ENCODE results near the gene BCL11A. TPM values are rescaled to one million over a fixed set of nuclear protein-coding genes. Genes with fewer than 3 reads are reported as not detected.
A peak's percentile ranks its signal among the peaks of the same experiment; 100 is the strongest.

Gene BCL11A
- total RNA-seq, 1 experiment from 2014 or later = 0.29 TPM

GRCh38 chr2:60585276-60585675 lies 31.8 kb upstream of the BCL11A start:
- Histone ChIP-seq H3K9me3 (no peaks in the 10 kb centered on the region), H3K4me1 (no peaks in the 10 kb centered on the region), H3K36me3 (ENCODE audit: control insufficient read depth, insufficient read depth, low read length) (no peaks in the 10 kb centered on the region), H3K27me3 (replicated peaks; ENCODE audit: control insufficient read depth, insufficient read depth, low read length) (no peaks in the 10 kb centered on the region; the same call in 1 of the 2 replicates), H3K4me3 (ENCODE audit: low read depth, low read length) (no peak overlapping the region)
- Mint-ChIP-seq H3K9me3 (ENCODE audit: unreplicated experiment) (no peaks in the 10 kb centered on the region), H3K4me1 (ENCODE audit: low read depth, unreplicated experiment) (no peaks in the 10 kb centered on the region), H3K4me3 (ENCODE audit: unreplicated experiment) (no peak overlapping the region), H3K36me3 (ENCODE audit: insufficient read depth, unreplicated experiment) (no peaks in the 10 kb centered on the region), H3K27me3 (ENCODE audit: insufficient read depth, unreplicated experiment) (peaks cover 25% of the 10 kb centered on the region), H3K27ac (ENCODE audit: unreplicated experiment) (no peak overlapping the region)
- intact Hi-C loops (cut with micrococcal nuclease; ENCODE audit: unreplicated experiment) = no loop called here
- POLR2A ChIA-PET = no interaction called here
- no peak for DNase-seq
- no peak for TF ChIP-seq CTCF (IDR thresholded peaks at IDR 0.05; ENCODE audit: insufficient read depth in 1 of 2, low read depth in 1 of 2, low read length in 1 of 2, severe bottlenecking in 1 of 2, unreplicated experiment in 1 of 2)
- CTCF ChIA-PET = no interaction called here
- BruUV-seq (replicated peaks) = no TSS peak

DNA sequence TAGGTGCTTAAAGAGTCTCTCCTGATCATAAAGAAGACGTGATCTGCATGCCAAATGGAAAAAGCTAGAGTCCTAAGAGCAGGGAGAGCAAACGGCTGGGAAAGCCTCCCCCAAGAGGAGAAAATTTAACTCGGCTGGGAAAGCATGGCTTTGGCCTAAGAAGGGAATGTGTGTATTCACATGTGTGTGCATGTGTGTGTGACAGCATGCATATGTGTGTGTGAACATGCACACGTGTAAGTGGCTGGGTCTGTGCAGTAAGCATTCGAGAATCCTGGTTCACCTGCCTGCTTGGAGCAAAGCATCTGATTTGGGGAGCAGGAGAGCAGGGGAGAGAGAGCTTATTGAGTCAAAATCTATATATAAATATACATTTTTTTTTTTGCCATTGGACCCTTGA lies 30.1 kb upstream of the BCL11A start:
- Histone ChIP-seq H3K27me3 (replicated peaks; ENCODE audit: control insufficient read depth, insufficient read depth, low read length) (no peaks in the 10 kb centered on the region; the same call in 1 of the 2 replicates), H3K4me1 (no peaks in the 10 kb centered on the region), H3K4me3 (ENCODE audit: low read depth, low read length) (no peak overlapping the region), H3K36me3 (ENCODE audit: control insufficient read depth, insufficient read depth, low read length) (no peaks in the 10 kb centered on the region), H3K9me3 (no peaks in the 10 kb centered on the region)
- no peak for TF ChIP-seq CTCF (IDR thresholded peaks at IDR 0.05; ENCODE audit: insufficient read depth in 1 of 2, low read depth in 1 of 2, low read length in 1 of 2, severe bottlenecking in 1 of 2, unreplicated experiment in 1 of 2)
- CTCF ChIA-PET = interaction anchor here (0.9 to 3.0 kb wide), 2 partner anchors 22 to 154 kb away, joined by 3 to 50 read pairs; no protein-coding TSS in a partner anchor
- H3K4me3 Mint-ChIP-seq (ENCODE audit: unreplicated experiment) = no peak overlapping the region
- H3K9me3 Mint-ChIP-seq (ENCODE audit: unreplicated experiment) = no peaks in the 10 kb centered on the region
- H3K27me3 Mint-ChIP-seq (ENCODE audit: insufficient read depth, unreplicated experiment) = peaks cover 32% of the 10 kb centered on the region
- no TSS peak for BruUV-seq (replicated peaks)
- no peak for DNase-seq
- H3K4me1 Mint-ChIP-seq (ENCODE audit: low read depth, unreplicated experiment) = no peaks in the 10 kb centered on the region
- no peaks in the 10 kb centered on the region for H3K36me3 Mint-ChIP-seq (ENCODE audit: insufficient read depth, unreplicated experiment)
- POLR2A ChIA-PET = no interaction called here
- no peak overlapping the region for H3K27ac Mint-ChIP-seq (ENCODE audit: unreplicated experiment)
- intact Hi-C loops (cut with micrococcal nuclease; ENCODE audit: unreplicated experiment) = loop anchor here (5.0 kb wide), 1 partner anchor 1281 kb away; no protein-coding TSS in a partner anchor

DNA sequence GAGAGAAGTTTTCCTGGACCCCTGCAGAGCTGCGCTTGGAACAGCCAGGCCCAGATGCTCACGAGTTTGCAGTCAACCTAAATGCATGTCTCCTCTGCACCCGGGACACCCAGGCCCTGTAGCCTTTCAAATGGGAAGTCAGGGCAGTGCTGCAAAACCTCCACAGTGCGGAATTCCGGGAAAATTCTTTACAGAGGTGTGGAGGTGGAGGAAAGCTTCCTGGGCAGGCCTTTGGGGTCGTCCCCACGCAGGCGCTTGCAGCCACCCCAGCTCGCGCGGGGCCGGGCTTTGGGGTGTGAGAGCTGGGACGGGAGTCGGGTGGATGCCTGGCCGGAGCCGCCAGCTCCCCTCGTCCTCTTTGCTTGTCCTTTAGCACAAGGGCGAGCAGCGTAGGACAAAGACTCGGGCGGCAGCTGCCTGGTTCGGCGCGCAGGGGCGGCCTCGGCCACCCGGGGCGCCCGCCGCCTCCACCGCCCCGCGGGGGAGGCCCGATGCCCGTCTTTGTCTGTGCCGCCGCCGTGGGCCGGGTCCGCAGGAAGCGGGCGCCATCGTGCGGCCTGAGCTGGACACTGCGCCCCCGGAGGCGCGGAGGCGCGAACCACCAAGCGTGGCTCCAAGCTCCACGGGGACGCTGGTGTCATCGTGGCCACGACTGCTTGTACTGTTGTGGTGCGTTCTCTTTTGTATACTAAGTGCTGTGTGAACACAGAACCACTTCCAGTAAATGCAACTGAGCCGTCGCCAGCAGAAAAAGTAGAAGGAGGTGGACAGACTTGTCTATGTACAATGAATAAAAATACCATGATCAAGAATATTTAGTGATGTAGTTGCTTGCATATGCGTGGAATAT lies 28.2 kb upstream of the BCL11A start:
- H3K36me3 Mint-ChIP-seq (ENCODE audit: insufficient read depth, unreplicated experiment) = no peaks in the 10 kb centered on the region
- H3K27ac Mint-ChIP-seq (ENCODE audit: unreplicated experiment) = no peak overlapping the region
- CTCF ChIA-PET = interaction anchor here (0.6 to 3.0 kb wide), 13 partner anchors 12 to 1613 kb away, joined by 3 to 50 read pairs (median 5); no protein-coding TSS in a partner anchor
- peak; percentile 51 to 86 for DNase-seq
- TF ChIP-seq CTCF (IDR thresholded peaks at IDR 0.05; ENCODE audit: insufficient read depth in 1 of 2, low read depth in 1 of 2, low read length in 1 of 2, severe bottlenecking in 1 of 2, unreplicated experiment in 1 of 2) = peak; percentile 93 to 97
- Histone ChIP-seq H3K9me3 (no peaks in the 10 kb centered on the region), H3K27me3 (replicated peaks; ENCODE audit: control insufficient read depth, insufficient read depth, low read length) (no peaks in the 10 kb centered on the region; the same call in 1 of the 2 replicates), H3K4me1 (no peaks in the 10 kb centered on the region), H3K36me3 (ENCODE audit: control insufficient read depth, insufficient read depth, low read length) (no peaks in the 10 kb centered on the region), H3K4me3 (ENCODE audit: low read depth, low read length) (peak overlapping the region; percentile 21)
- no TSS peak for BruUV-seq (replicated peaks)
- peak overlapping the region; percentile 65 for H3K4me3 Mint-ChIP-seq (ENCODE audit: unreplicated experiment)
- no peaks in the 10 kb centered on the region for H3K9me3 Mint-ChIP-seq (ENCODE audit: unreplicated experiment)
- POLR2A ChIA-PET = no interaction called here
- intact Hi-C loops (cut with micrococcal nuclease; ENCODE audit: unreplicated experiment) = loop anchor here (1.0 to 5.0 kb wide), 2 partner anchors 21 to 1279 kb away; no protein-coding TSS in a partner anchor
- H3K27me3 Mint-ChIP-seq (ENCODE audit: insufficient read depth, unreplicated experiment) = peaks cover 27% of the 10 kb centered on the region
- peaks cover 6% of the 10 kb centered on the region for H3K4me1 Mint-ChIP-seq (ENCODE audit: low read depth, unreplicated experiment)

Measured in Caco-2 (cell line).